ENCODE measurements around the gene SLC35G1.

Gene SLC35G1

DNA sequence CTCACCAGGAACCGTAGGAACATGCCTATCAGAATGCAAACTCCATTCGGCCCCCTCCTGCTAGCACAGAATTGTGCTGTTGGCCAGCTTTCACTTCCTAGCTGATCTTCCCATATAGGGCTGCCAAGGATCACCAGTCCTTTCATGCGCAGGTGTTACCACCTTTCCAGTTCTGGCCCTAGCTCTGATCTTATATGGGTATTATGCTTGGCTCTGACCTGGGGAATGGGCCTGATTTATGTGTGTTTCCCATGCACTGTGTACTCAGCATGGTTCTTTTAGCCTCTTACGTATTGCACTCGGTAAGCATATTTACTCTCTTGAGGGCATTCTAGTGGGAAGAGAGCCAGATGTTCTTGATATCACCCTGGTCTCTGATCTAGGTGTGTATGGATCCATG is 11.1 kb downstream of the SLC35G1 start:
- TF ChIP-seq RARB (CRISPR knock-in tag; IDR thresholded peaks at IDR 0.05) (no peak), ZFP3 (CRISPR knock-in tag; IDR thresholded peaks at IDR 0.05) (no peak), OSR1 (CRISPR knock-in tag; IDR thresholded peaks at IDR 0.05) (no peak), TCF4 (CRISPR knock-in tag; IDR thresholded peaks at IDR 0.05; ENCODE audit: borderline replicate concordance) (no peak), GLIS3 (CRISPR knock-in tag; IDR thresholded peaks at IDR 0.05) (no peak), ZNF70 (CRISPR knock-in tag; IDR thresholded peaks at IDR 0.05) (no peak), ZNF8 (CRISPR knock-in tag; IDR thresholded peaks at IDR 0.05) (no peak), BACH2 (CRISPR knock-in tag; IDR thresholded peaks at IDR 0.05; ENCODE audit: borderline replicate concordance) (no peak), ESRRG (CRISPR knock-in tag; IDR thresholded peaks at IDR 0.05) (no peak), SNAI2 (CRISPR knock-in tag; IDR thresholded peaks at IDR 0.05) (no peak), ZNF565 (CRISPR knock-in tag; conservative IDR thresholded peaks at IDR 0.05; ENCODE audit: low read depth) (no peak), ZC3H10 (CRISPR knock-in tag; IDR thresholded peaks at IDR 0.05) (no peak)
- TF ChIP-seq, protein P1, sequence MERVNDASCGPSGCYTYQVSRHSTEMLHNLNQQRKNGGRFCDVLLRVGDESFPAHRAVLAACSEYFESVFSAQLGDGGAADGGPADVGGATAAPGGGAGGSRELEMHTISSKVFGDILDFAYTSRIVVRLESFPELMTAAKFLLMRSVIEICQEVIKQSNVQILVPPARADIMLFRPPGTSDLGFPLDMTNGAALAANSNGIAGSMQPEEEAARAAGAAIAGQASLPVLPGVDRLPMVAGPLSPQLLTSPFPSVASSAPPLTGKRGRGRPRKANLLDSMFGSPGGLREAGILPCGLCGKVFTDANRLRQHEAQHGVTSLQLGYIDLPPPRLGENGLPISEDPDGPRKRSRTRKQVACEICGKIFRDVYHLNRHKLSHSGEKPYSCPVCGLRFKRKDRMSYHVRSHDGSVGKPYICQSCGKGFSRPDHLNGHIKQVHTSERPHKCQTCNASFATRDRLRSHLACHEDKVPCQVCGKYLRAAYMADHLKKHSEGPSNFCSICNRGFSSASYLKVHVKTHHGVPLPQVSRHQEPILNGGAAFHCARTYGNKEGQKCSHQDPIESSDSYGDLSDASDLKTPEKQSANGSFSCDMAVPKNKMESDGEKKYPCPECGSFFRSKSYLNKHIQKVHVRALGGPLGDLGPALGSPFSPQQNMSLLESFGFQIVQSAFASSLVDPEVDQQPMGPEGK (CRISPR knock-in tag; IDR thresholded peaks at IDR 0.05; ENCODE audit: borderline replicate concordance): no peak
- TF ChIP-seq, protein P2, sequence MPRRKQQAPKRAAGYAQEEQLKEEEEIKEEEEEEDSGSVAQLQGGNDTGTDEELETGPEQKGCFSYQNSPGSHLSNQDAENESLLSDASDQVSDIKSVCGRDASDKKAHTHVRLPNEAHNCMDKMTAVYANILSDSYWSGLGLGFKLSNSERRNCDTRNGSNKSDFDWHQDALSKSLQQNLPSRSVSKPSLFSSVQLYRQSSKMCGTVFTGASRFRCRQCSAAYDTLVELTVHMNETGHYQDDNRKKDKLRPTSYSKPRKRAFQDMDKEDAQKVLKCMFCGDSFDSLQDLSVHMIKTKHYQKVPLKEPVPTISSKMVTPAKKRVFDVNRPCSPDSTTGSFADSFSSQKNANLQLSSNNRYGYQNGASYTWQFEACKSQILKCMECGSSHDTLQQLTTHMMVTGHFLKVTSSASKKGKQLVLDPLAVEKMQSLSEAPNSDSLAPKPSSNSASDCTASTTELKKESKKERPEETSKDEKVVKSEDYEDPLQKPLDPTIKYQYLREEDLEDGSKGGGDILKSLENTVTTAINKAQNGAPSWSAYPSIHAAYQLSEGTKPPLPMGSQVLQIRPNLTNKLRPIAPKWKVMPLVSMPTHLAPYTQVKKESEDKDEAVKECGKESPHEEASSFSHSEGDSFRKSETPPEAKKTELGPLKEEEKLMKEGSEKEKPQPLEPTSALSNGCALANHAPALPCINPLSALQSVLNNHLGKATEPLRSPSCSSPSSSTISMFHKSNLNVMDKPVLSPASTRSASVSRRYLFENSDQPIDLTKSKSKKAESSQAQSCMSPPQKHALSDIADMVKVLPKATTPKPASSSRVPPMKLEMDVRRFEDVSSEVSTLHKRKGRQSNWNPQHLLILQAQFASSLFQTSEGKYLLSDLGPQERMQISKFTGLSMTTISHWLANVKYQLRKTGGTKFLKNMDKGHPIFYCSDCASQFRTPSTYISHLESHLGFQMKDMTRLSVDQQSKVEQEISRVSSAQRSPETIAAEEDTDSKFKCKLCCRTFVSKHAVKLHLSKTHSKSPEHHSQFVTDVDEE (CRISPR knock-in tag; IDR thresholded peaks at IDR 0.05): no peak
- ATAC-seq: no peak

DNA sequence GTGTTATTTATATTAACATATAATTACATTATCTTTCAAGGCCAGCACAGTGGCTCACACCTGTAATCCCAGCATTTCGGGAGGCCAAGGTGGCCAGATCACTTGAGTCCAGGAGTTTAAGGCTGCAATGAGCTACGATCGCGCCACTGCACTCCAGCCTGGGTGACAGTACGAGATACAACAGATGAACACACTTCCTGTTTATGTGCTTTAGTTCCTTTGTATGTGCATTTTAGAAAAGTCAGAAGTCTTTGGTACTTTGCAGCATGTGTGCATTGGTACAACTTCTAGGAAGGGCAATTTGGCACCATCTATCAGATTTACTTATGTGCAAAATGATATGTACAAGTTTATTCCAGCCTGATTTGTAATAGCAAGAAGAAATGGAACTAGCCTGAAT is 13.3 kb downstream of the SLC35G1 start:
- TF ChIP-seq, protein P3, sequence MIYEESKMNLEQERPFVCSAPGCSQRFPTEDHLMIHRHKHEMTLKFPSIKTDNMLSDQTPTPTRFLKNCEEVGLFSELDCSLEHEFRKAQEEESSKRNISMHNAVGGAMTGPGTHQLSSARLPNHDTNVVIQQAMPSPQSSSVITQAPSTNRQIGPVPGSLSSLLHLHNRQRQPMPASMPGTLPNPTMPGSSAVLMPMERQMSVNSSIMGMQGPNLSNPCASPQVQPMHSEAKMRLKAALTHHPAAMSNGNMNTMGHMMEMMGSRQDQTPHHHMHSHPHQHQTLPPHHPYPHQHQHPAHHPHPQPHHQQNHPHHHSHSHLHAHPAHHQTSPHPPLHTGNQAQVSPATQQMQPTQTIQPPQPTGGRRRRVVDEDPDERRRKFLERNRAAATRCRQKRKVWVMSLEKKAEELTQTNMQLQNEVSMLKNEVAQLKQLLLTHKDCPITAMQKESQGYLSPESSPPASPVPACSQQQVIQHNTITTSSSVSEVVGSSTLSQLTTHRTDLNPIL (CRISPR knock-in tag; IDR thresholded peaks at IDR 0.05; ENCODE audit: low read depth): no peak
- no peak for TF ChIP-seq ZNF8 (CRISPR knock-in tag; IDR thresholded peaks at IDR 0.05)
- TF ChIP-seq ISL1 (CRISPR knock-in tag; IDR thresholded peaks at IDR 0.05): no peak
- no peak for TF ChIP-seq ESRRG (CRISPR knock-in tag; IDR thresholded peaks at IDR 0.05)
- no peak for TF ChIP-seq RARB (CRISPR knock-in tag; IDR thresholded peaks at IDR 0.05)
- TF ChIP-seq ZFP30 (CRISPR knock-in tag; IDR thresholded peaks at IDR 0.05): no peak
- no peak for TF ChIP-seq SNAI2 (CRISPR knock-in tag; IDR thresholded peaks at IDR 0.05)
- TF ChIP-seq ZFP3 (CRISPR knock-in tag; IDR thresholded peaks at IDR 0.05): no peak
- no peak for TF ChIP-seq ARNTL (CRISPR knock-in tag; IDR thresholded peaks at IDR 0.05; ENCODE audit: borderline replicate concordance, low read depth)
- no peak for TF ChIP-seq ZC3H10 (CRISPR knock-in tag; IDR thresholded peaks at IDR 0.05)
- no peak for TF ChIP-seq CSDC2 (CRISPR knock-in tag; IDR thresholded peaks at IDR 0.05)
- TF ChIP-seq, protein P2 (CRISPR knock-in tag; IDR thresholded peaks at IDR 0.05): no peak
- TF ChIP-seq, protein P1 (CRISPR knock-in tag; IDR thresholded peaks at IDR 0.05; ENCODE audit: borderline replicate concordance): no peak
- TF ChIP-seq, protein P4, sequence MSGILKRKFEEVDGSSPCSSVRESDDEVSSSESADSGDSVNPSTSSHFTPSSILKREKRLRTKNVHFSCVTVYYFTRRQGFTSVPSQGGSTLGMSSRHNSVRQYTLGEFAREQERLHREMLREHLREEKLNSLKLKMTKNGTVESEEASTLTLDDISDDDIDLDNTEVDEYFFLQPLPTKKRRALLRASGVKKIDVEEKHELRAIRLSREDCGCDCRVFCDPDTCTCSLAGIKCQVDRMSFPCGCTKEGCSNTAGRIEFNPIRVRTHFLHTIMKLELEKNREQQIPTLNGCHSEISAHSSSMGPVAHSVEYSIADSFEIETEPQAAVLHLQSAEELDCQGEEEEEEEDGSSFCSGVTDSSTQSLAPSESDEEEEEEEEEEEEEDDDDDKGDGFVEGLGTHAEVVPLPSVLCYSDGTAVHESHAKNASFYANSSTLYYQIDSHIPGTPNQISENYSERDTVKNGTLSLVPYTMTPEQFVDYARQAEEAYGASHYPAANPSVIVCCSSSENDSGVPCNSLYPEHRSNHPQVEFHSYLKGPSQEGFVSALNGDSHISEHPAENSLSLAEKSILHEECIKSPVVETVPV (CRISPR knock-in tag; IDR thresholded peaks at IDR 0.05): no peak
- TF ChIP-seq, protein P5, sequence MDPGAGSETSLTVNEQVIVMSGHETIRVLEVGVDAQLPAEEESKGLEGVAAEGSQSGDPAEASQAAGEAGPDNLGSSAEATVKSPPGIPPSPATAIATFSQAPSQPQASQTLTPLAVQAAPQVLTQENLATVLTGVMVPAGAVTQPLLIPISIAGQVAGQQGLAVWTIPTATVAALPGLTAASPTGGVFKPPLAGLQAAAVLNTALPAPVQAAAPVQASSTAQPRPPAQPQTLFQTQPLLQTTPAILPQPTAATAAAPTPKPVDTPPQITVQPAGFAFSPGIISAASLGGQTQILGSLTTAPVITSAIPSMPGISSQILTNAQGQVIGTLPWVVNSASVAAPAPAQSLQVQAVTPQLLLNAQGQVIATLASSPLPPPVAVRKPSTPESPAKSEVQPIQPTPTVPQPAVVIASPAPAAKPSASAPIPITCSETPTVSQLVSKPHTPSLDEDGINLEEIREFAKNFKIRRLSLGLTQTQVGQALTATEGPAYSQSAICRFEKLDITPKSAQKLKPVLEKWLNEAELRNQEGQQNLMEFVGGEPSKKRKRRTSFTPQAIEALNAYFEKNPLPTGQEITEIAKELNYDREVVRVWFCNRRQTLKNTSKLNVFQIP (CRISPR knock-in tag; IDR thresholded peaks at IDR 0.05; ENCODE audit: borderline replicate concordance, low read depth): no peak
- no peak for TF ChIP-seq PPARA (CRISPR knock-in tag; IDR thresholded peaks at IDR 0.05; ENCODE audit: borderline replicate concordance)
- TF ChIP-seq ZNF70 (CRISPR knock-in tag; IDR thresholded peaks at IDR 0.05): no peak
- no peak for TF ChIP-seq ZNF565 (CRISPR knock-in tag; conservative IDR thresholded peaks at IDR 0.05; ENCODE audit: low read depth)
- no peak for TF ChIP-seq GLIS3 (CRISPR knock-in tag; IDR thresholded peaks at IDR 0.05)
- ATAC-seq: no peak
